Measurements from ENCODE around the gene PAPOLB.

- TF ChIP-seq CTCF (conservative IDR thresholded peaks at IDR 0.05), result no peak
- no peak for TF ChIP-seq ZFX (IDR thresholded peaks at IDR 0.05)
Measured at GRCh38 chr7:4895766-4896165, 33.9 kb upstream of the PAPOLB start.

All from C4-2B (cell line).